RWPE1 (cell line): Measurements from ENCODE around the gene NMT1.

Experiments
- CTCF ChIA-PET: fragments of 350-600 bp; sonication (Branson Sonifier 250); formaldehyde crosslinking; extraction: SDS; loops from one replicate; lab custom pipeline; 2021; lab: Yijun Ruan, JAX
- POLR2A ChIA-PET: fragments of 400-600 bp; formaldehyde crosslinking; extraction: SDS; loops from one replicate; lab custom pipeline; 2020; ENCODE audit warnings: antibody characterized with exemption; ENCODE audit not compliant: low non-redundant PET; lab: Yijun Ruan, JAX
- DNase-seq: peaks from one replicate; pipeline ENCODE4 v3.0.0; 2012; ENCODE audit warnings: low spot score
- H3K27ac ChIP-seq: fragments of 450-650 bp; 2 replicates; pipeline ENCODE4 v1.5.1; 2017
- CTCF ChIP-seq: fragments of 450-650 bp; conservative IDR thresholded peaks from 2 replicates; pipeline ENCODE4 v1.5.1; 2017; ENCODE audit warnings: low read depth, mild to moderate bottlenecking

The NMT1 gene

GRCh38 chr17:45018514-45018847 lies 42.6 kb upstream of the NMT1 start:
- CTCF ChIA-PET, result interaction anchor here (0.7 to 6.2 kb wide), 3 partner anchors 76 to 114 kb away, joined by 3 to 113 read pairs (median 4); no protein-coding TSS in a partner anchor
- DNase-seq, result no peak
- POLR2A ChIA-PET, result interaction anchor here (0.7 kb wide), 1 partner anchor 192 kb away, joined by 3 read pairs; no protein-coding TSS in a partner anchor
- no peak for TF ChIP-seq CTCF
- peak overlapping the region; percentile 67 for H3K27ac ChIP-seq

GRCh38 chr17:45018848-45019711 lies 42.0 kb upstream of the NMT1 start:
- peak; percentile 59 for DNase-seq
- ChIA-PET CTCF (interaction anchor here (0.6 to 6.2 kb wide), 7 partner anchors 21 to 218 kb away, joined by 3 to 113 read pairs (median 6); no protein-coding TSS in a partner anchor), POLR2A (interaction anchor here (0.7 kb wide), 2 partner anchors 98 to 192 kb away, joined by 3 to 4 read pairs; no protein-coding TSS in a partner anchor)
- peak overlapping the region; percentile 67 for H3K27ac ChIP-seq
- TF ChIP-seq CTCF, result peak; percentile 83

- no peak for TF ChIP-seq CTCF
- POLR2A ChIA-PET, result no interaction called here
- CTCF ChIA-PET, result interaction anchor here (0.6 to 6.2 kb wide), 8 partner anchors 27 to 316 kb away, joined by 3 to 113 read pairs (median 6); no protein-coding TSS in a partner anchor
- no peak for DNase-seq
- peak overlapping the region; percentile 67 for H3K27ac ChIP-seq
These were observed 40.6 kb upstream of the NMT1 start for GRCh38 chr17:45020354-45021138.

GRCh38 chr17:45021607-45022287 lies 39.4 kb upstream of the NMT1 start:
- POLR2A ChIA-PET, result interaction anchor here (0.6 to 0.7 kb wide), 2 partner anchors 101 to 1949 kb away, joined by 3 read pairs; no protein-coding TSS in a partner anchor
- peak; percentile 97 for TF ChIP-seq CTCF
- DNase-seq, result peak; percentile 81
- H3K27ac ChIP-seq, result peak overlapping the region; percentile 67
- CTCF ChIA-PET, result interaction anchor here (0.5 to 6.2 kb wide), 36 partner anchors 10 to 934 kb away, joined by 3 to 113 read pairs (median 4); partner anchors contain the start of genes C1QL1, DCAKD and EFTUD2

GRCh38 chr17:45022288-45022648 lies 38.8 kb upstream of the NMT1 start:
- peak overlapping the region; percentile 67 for H3K27ac ChIP-seq
- POLR2A ChIA-PET, result interaction anchor here (0.6 kb wide), 1 partner anchor 1950 kb away, joined by 3 read pairs; no protein-coding TSS in a partner anchor
- TF ChIP-seq CTCF, result peak; percentile 68
- CTCF ChIA-PET, result interaction anchor here (0.5 to 6.2 kb wide), 30 partner anchors 10 to 935 kb away, joined by 3 to 113 read pairs (median 4); partner anchors contain the start of genes C1QL1 and EFTUD2
- no peak for DNase-seq
